NOMO-1 treated with DMSO at 0.1 percent for 48 hours (cell line): ENCODE measurements around the gene JRKL.
"Not testable (repeated sequence)": the region's sequence is repeated elsewhere in the genome, so short reads cannot be mapped to it uniquely, and the experiment has no call there.

Experiments used
- DNase-seq: peaks from one replicate; lab custom pipeline; 2025; ENCODE audit not compliant: unreplicated experiment; lab: John Stamatoyannopoulos, UW

Gene JRKL

GRCh38 chr11:96393753-96394348 is 4.0 kb downstream of the JRKL start:
- peak; percentile 13 for DNase-seq

GRCh38 chr11:96394773-96395172 is 5.0 kb downstream of the JRKL start:
- no peak for DNase-seq

GRCh38 chr11:96396637-96397036 is 6.8 kb downstream of the JRKL start:
- DNase-seq, result no peak

GRCh38 chr11:96397863-96398262 is 8.1 kb downstream of the JRKL start:
- no peak for DNase-seq

- no peak for DNase-seq
These were observed 10.9 kb downstream of the JRKL start for GRCh38 chr11:96400697-96401096.

GRCh38 chr11:96411412-96411811 is 21.6 kb downstream of the JRKL start:
- DNase-seq, result not testable (repeated sequence)

- DNase-seq, result no peak
These were observed 23.1 kb downstream of the JRKL start for GRCh38 chr11:96412761-96413381.

- DNase-seq, result no peak
These were observed 23.6 kb downstream of the JRKL start for GRCh38 chr11:96413408-96413807.

GRCh38 chr11:96424693-96425092 is 34.9 kb downstream of the JRKL start:
- DNase-seq, result no peak

GRCh38 chr11:96430668-96431067 is 40.9 kb downstream of the JRKL start:
- DNase-seq, result no peak

- not testable (repeated sequence) for DNase-seq
These were observed 42.8 kb downstream of the JRKL start for GRCh38 chr11:96432654-96433053.
